HG03196 (cell line): Measurements from ENCODE around the gene SYT7.

Experiments used
- ATAC-seq: cut with Tn5 transposase; IDR thresholded peaks from one replicate; pipeline ENCODE4 v1.9.1; 2021; ENCODE audit not compliant: unreplicated experiment

SYT7 gene

GRCh38 chr11:61518032-61518795 is 62.7 kb downstream of the SYT7 start:
- no peak for ATAC-seq

- no peak for ATAC-seq
These were observed 64.0 kb downstream of the SYT7 start for GRCh38 chr11:61516675-61517572.

GRCh38 chr11:61516191-61516590 is 64.7 kb downstream of the SYT7 start:
- ATAC-seq = no peak

- no peak for ATAC-seq
These were observed 65.2 kb downstream of the SYT7 start for GRCh38 chr11:61515686-61516085.

GRCh38 chr11:61514050-61514917 is 66.6 kb downstream of the SYT7 start:
- no peak for ATAC-seq

GRCh38 chr11:61513143-61513765 is 67.6 kb downstream of the SYT7 start:
- ATAC-seq = no peak

GRCh38 chr11:61512435-61512834 is 68.4 kb downstream of the SYT7 start:
- ATAC-seq = no peak

- ATAC-seq = no peak
These were observed 69.5 kb downstream of the SYT7 start for GRCh38 chr11:61511383-61511782.

- no peak for ATAC-seq
These were observed 69.9 kb downstream of the SYT7 start for GRCh38 chr11:61510974-61511373.

- no peak for ATAC-seq
These were observed 70.5 kb downstream of the SYT7 start for GRCh38 chr11:61510166-61510919.

GRCh38 chr11:61509043-61510029 is 71.5 kb downstream of the SYT7 start:
- ATAC-seq = no peak

- ATAC-seq = no peak
These were observed 72.7 kb downstream of the SYT7 start, which contains the start of gene LRRC10B for GRCh38 chr11:61507962-61508861. Gene LRRC10B (plus strand): TSS chr11:61508749. CDS start chr11:61508999, 250 bp downstream.

- ATAC-seq = no peak
These were observed 73.7 kb downstream of the SYT7 start for GRCh38 chr11:61507012-61507768.

- ATAC-seq = no peak
These were observed 75.2 kb downstream of the SYT7 start for GRCh38 chr11:61505640-61506155.

- ATAC-seq = no peak
These were observed 75.8 kb downstream of the SYT7 start for GRCh38 chr11:61505106-61505505.

- no peak for ATAC-seq
These were observed 77.6 kb downstream of the SYT7 start for GRCh38 chr11:61503135-61503770.
